CD14-positive monocyte (primary cell): ENCODE results near the gene TREX2. TPM values are rescaled to one million over a fixed set of nuclear protein-coding genes. Genes with fewer than 3 reads are reported as not detected.

Experiments
- DNase-seq, 3 donors: peaks; one replicate each; pipeline ENCODE4 v3.0.0-alpha.2; 2011 to 2022
- H2AFZ ChIP-seq: 2 replicates; pipeline ENCODE4 v1.6.0; 2012; ENCODE audit warnings: mild to moderate bottlenecking, low read depth, low read length, inconsistent platforms; ENCODE audit not compliant: insufficient read depth, poor library complexity, severe bottlenecking
- H3K27ac ChIP-seq, 2 donors: 1 replicate in 1 of 2; 2 replicates in 1 of 2; pipeline ENCODE4 v1.5.1; 2012 to 2013; ENCODE audit warnings: low read length in 2 of 2, control low read depth in 1 of 2, inconsistent platforms in 1 of 2, low read depth in 1 of 2, mild to moderate bottlenecking in 1 of 2
- H3K27me3 ChIP-seq, 2 donors: one replicate each; pipeline versions ENCODE4 v1.6.0 to v1.6.1; 2011 to 2013; ENCODE audit warnings: low read length in 2 of 2; ENCODE audit not compliant: control insufficient read depth in 2 of 2, insufficient read depth in 2 of 2
- H3K36me3 ChIP-seq, 2 donors: replicated peaks in 1 of 2; 1 replicate in 1 of 2; 2 replicates in 1 of 2; pipeline versions ENCODE4 v1.5.1 to v1.6.1; 2012 to 2013; ENCODE audit warnings: low read length in 2 of 2, control low read depth in 1 of 2, inconsistent platforms in 1 of 2, mild to moderate bottlenecking in 1 of 2; ENCODE audit not compliant: insufficient read depth in 2 of 2, control insufficient read depth in 1 of 2
- H3K4me1 ChIP-seq, 2 donors: 1 replicate in 1 of 2; 2 replicates in 1 of 2; pipeline versions ENCODE4 v1.5.1 to v1.6.1; 2012 to 2013; ENCODE audit warnings: low read length in 2 of 2, control low read depth in 1 of 2, inconsistent platforms in 1 of 2, mild to moderate bottlenecking in 1 of 2, moderate library complexity in 1 of 2; ENCODE audit not compliant: insufficient read depth in 2 of 2, control insufficient read depth in 1 of 2
- H3K4me2 ChIP-seq: replicated peaks from 2 replicates; pipeline ENCODE3; 2012; ENCODE audit warnings: low read length, moderate library complexity, mild to moderate bottlenecking; ENCODE audit not compliant: poor library complexity, severe bottlenecking; ENCODE audit errors: extremely low read depth
- H3K4me3 ChIP-seq, 3 experiments: fragments of 200-600 bp in 1 of 3; sonication (generic) in 1 of 3; replicated peaks in 1 of 3; 1 replicate in 2 of 3; 2 replicates in 1 of 3; pipeline ENCODE4 v1.5.1; 2011 to 2013; ENCODE audit warnings: low read length in 3 of 3, mild to moderate bottlenecking in 3 of 3, control low read depth in 2 of 3, low read depth in 2 of 3, inconsistent platforms in 1 of 3, moderate library complexity in 1 of 3
- H3K79me2 ChIP-seq: 2 replicates; pipeline ENCODE4 v1.6.0; 2012; ENCODE audit warnings: mild to moderate bottlenecking, control low read depth, inconsistent platforms, low read length, moderate library complexity; ENCODE audit not compliant: insufficient read depth
- H3K9ac ChIP-seq: 2 replicates; pipeline ENCODE4 v1.6.0; 2017; ENCODE audit warnings: low read length, mild to moderate bottlenecking; ENCODE audit not compliant: insufficient read depth, poor library complexity, severe bottlenecking
- H3K9me3 ChIP-seq, 2 donors: replicated peaks in 1 of 2; 1 replicate in 1 of 2; 2 replicates in 1 of 2; pipeline versions ENCODE4 v1.5.1 to v1.6.1; 2012 to 2013; ENCODE audit warnings: low read length in 2 of 2, control low read depth in 1 of 2; ENCODE audit not compliant: control insufficient read depth in 1 of 2, insufficient read depth in 1 of 2
- H4K20me1 ChIP-seq: 2 replicates; pipeline ENCODE4 v1.6.0; 2012; ENCODE audit warnings: mild to moderate bottlenecking, low read length, control low read depth, moderate library complexity; ENCODE audit not compliant: insufficient read depth
- H3K27ac Mint-ChIP-seq, 7 donors: one replicate each; pipeline ENCODE4 v1.8.0; 2020; ENCODE audit warnings: mild to moderate bottlenecking in 7 of 7, mixed read lengths in 7 of 7, moderate library complexity in 6 of 7, inconsistent platforms in 2 of 7
- H3K27me3 Mint-ChIP-seq, 3 donors: one replicate each; pipeline ENCODE4 v1.8.0; 2021 to 2022; ENCODE audit warnings: low read depth in 3 of 3, mild to moderate bottlenecking in 3 of 3, mixed read lengths in 3 of 3, moderate library complexity in 3 of 3, inconsistent platforms in 1 of 3
- H3K36me3 Mint-ChIP-seq, 2 donors: one replicate each; pipeline ENCODE4 v1.8.0; 2020; ENCODE audit warnings: mixed read lengths in 2 of 2, inconsistent platforms in 1 of 2, mild to moderate bottlenecking in 1 of 2
- H3K4me1 Mint-ChIP-seq: one replicate; pipeline ENCODE4 v1.8.0; 2020; ENCODE audit warnings: mild to moderate bottlenecking, mixed read lengths
- H3K4me3 Mint-ChIP-seq, 2 donors: one replicate each; pipeline ENCODE4 v1.8.0; 2020; ENCODE audit warnings: mild to moderate bottlenecking in 2 of 2, mixed read lengths in 2 of 2, moderate library complexity in 1 of 2
- H3K9me3 Mint-ChIP-seq, 7 donors: one replicate each; pipeline ENCODE4 v1.8.0; 2020 to 2022; ENCODE audit warnings: mixed read lengths in 7 of 7, mild to moderate bottlenecking in 6 of 7, moderate library complexity in 6 of 7, inconsistent platforms in 2 of 7
- WGBS: methylation state at CpG from one replicate; pipeline ENCODE4 v1.1.5; 2013; ENCODE audit warnings: missing lambda C conversion rate; ENCODE audit not compliant: insufficient coverage; 5-methylcytosine and 5-hydroxymethylcytosine counted together
- intact Hi-C, 2 donors: fragments of 100-400 bp; cut with micrococcal nuclease; formaldehyde crosslinking; loops; one replicate each; pipeline versions ENCODE4 v1.15.0 to v1.15.1; 2023
- polyA plus RNA-seq, 3 donors: library from polyadenylated mRNA; depleted of rRNA in 1 of 3; unstranded in 2 of 3; stranded (reverse) in 1 of 3; fragments of 300-500 nt in 2 of 3; fragments of >200 nt in 1 of 3; fragmentation: Illumina TruSeq in 2 of 3; gene quantifications; 1 replicate in 2 of 3; 2 replicates in 1 of 3; pipeline ENCODE4 v1.2.3, GENCODE V29; 2012 to 2021
- TF ChIP-seq, protein P1 (sequence below): fragments of 200-600 bp; IDR thresholded peaks from one replicate; pipeline ENCODE4 v1.8.0; 2022; ENCODE audit warnings: antibody characterized with exemption, mild to moderate bottlenecking

TREX2 gene
- polyA plus RNA-seq, 3 donors, result 1.5 TPM; not detected in 2

DNA sequence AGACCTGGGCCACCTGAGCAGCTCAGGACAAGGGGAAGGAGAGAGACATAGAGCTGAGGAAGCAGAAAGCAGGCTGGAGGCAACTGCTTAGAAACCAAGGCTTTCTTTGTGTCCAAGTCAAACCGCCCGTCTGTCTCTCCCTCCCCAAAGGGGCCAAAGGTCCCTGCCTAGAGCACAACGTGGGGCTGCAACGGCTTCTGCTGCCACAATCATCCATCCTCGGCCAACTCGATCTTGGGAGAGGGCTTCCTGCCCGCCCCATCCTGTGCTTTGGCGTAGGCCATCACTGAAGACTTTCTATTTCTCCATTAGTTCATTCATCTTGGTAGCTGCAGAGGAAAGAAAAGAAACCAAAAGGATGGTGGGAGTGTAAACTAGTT lies 1.7 kb upstream of the TREX2 start:
- Histone ChIP-seq H2AFZ (no peak overlapping the region), H3K27me3 (no peaks in the 10 kb centered on the region), H3K4me1 (no peaks in the 10 kb centered on the region), H3K9me3 (no peaks in the 10 kb centered on the region), H3K79me2 (no peaks in the 10 kb centered on the region), H4K20me1 (no peaks in the 10 kb centered on the region), H3K4me2 (no peak overlapping the region), H3K27ac (no peak overlapping the region), H3K4me3 (no peak overlapping the region), H3K36me3 (peaks cover 24 to 33% of the 10 kb centered on the region in 2 donors), H3K9ac (no peak overlapping the region)
- Mint-ChIP-seq H3K27ac (no peak overlapping the region), H3K36me3 (peaks cover 16 to 23% of the 10 kb centered on the region in 2 donors), H3K4me1 (no peaks in the 10 kb centered on the region), H3K4me3 (no peak overlapping the region), H3K9me3 (no peaks in the 10 kb centered on the region), H3K27me3 (peaks cover 0 to 9% (median 3%) of the 10 kb centered on the region in 3 donors)
- TF ChIP-seq, protein P1, sequence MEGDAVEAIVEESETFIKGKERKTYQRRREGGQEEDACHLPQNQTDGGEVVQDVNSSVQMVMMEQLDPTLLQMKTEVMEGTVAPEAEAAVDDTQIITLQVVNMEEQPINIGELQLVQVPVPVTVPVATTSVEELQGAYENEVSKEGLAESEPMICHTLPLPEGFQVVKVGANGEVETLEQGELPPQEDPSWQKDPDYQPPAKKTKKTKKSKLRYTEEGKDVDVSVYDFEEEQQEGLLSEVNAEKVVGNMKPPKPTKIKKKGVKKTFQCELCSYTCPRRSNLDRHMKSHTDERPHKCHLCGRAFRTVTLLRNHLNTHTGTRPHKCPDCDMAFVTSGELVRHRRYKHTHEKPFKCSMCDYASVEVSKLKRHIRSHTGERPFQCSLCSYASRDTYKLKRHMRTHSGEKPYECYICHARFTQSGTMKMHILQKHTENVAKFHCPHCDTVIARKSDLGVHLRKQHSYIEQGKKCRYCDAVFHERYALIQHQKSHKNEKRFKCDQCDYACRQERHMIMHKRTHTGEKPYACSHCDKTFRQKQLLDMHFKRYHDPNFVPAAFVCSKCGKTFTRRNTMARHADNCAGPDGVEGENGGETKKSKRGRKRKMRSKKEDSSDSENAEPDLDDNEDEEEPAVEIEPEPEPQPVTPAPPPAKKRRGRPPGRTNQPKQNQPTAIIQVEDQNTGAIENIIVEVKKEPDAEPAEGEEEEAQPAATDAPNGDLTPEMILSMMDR, result no peak
- intact Hi-C loops, result no loop called here
- DNase-seq, result no peak
- no CpG with 5 or more reads among the region's 8 CpGs for WGBS

DNA sequence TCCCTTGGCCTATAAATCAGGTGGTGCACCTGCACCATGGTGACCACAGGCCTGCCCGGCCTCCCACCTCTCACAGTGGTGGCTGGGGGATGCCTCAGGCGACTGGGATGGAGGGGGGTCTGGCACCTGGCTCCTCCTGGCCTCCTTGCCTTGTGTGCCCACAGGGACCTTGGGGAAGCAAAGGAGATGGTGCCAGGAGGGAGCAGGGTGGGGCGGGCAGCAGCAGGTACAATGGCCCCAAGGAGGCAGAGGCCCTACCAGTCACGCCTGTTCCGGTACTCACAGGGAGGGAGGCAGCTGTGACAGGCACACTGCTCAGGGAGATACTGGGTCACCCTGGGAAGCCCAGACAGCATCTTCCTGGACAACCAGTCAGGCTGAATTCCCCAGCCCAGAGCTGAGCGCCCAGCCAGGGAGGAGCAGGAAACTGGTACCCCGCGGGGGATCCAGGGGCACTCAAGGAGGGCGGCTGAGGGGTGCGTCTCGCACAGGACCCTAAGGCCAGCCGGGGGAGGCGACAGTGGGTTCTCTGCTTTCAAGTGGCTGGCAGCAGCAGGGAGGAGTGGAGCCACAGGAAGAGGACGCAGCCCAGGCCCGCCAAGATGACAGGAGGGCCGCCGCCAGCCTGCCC lies 1.2 kb upstream of the TREX2 start:
- no peaks in the 10 kb centered on the region for H3K9me3 ChIP-seq
- H3K4me2 ChIP-seq, result no peak overlapping the region
- H3K4me1 ChIP-seq, result no peaks in the 10 kb centered on the region
- no peaks in the 10 kb centered on the region for H3K79me2 ChIP-seq
- TF ChIP-seq, protein P1, result no peak
- no peak overlapping the region for H2AFZ ChIP-seq
- peaks cover 0 to 9% (median 3%) of the 10 kb centered on the region in 3 donors for H3K27me3 Mint-ChIP-seq
- H3K4me3 Mint-ChIP-seq, result no peak overlapping the region
- intact Hi-C loops, result no loop called here
- no peak overlapping the region for H3K4me3 ChIP-seq
- no peaks in the 10 kb centered on the region for H4K20me1 ChIP-seq
- 93% methylated on average over 9 of the region's 17 CpGs for WGBS
- peaks cover 16 to 23% of the 10 kb centered on the region in 2 donors for H3K36me3 Mint-ChIP-seq
- H3K27ac ChIP-seq, result no peak overlapping the region
- H3K9ac ChIP-seq, result no peak overlapping the region
- peak overlapping the region in 2 of 7 donors; percentile 18 to 68 for H3K27ac Mint-ChIP-seq
- no peaks in the 10 kb centered on the region for H3K9me3 Mint-ChIP-seq
- H3K36me3 ChIP-seq, result peaks cover 21 to 29% of the 10 kb centered on the region in 2 donors
- no peak for DNase-seq
- H3K4me1 Mint-ChIP-seq, result no peaks in the 10 kb centered on the region
- H3K27me3 ChIP-seq, result no peaks in the 10 kb centered on the region
